BE2C (cell line): Measurements from ENCODE around the gene DNMT3A.

ENCODE experiments used
- DNase-seq: peaks from one replicate; pipeline ENCODE4 v3.0.0-alpha.2; 2020
- H3K27me3 ChIP-seq: fragments of 250-450 bp; sonication (Bioruptor Pico); 2 replicates; pipeline ENCODE4 v1.5.1; 2020; ENCODE audit warnings: mild to moderate bottlenecking
- H3K36me3 ChIP-seq: fragments of 250-450 bp; sonication (Bioruptor Pico); 2 replicates; pipeline ENCODE4 v1.5.1; 2020; ENCODE audit warnings: mild to moderate bottlenecking
- H3K4me1 ChIP-seq: fragments of 250-450 bp; sonication (Bioruptor Pico); 2 replicates; pipeline ENCODE4 v1.5.1; 2020
- H3K4me3 ChIP-seq: 2 replicates; pipeline ENCODE4 v1.5.1; 2011; ENCODE audit warnings: low read depth, low read length
- H3K9me3 ChIP-seq: fragments of 250-450 bp; sonication (Bioruptor Pico); 2 replicates; pipeline ENCODE4 v1.5.1; 2020
- CTCF ChIP-seq: IDR thresholded peaks from 2 replicates; pipeline ENCODE4 v1.5.1; 2012; ENCODE audit warnings: mild to moderate bottlenecking, low read depth, low read length

DNMT3A gene

GRCh38 chr2:25207078-25207545 lies 134.6 kb downstream of the DNMT3A start:
- Histone ChIP-seq H3K27me3 (no peaks in the 10 kb centered on the region), H3K36me3 (no peaks in the 10 kb centered on the region), H3K4me1 (peaks cover 4% of the 10 kb centered on the region; the same call in 1 of the 2 replicates), H3K4me3 (no peak overlapping the region), H3K9me3 (no peaks in the 10 kb centered on the region)
- no peak for TF ChIP-seq CTCF
- no peak for DNase-seq

- TF ChIP-seq CTCF, result no peak
- Histone ChIP-seq H3K27me3 (no peaks in the 10 kb centered on the region), H3K9me3 (no peaks in the 10 kb centered on the region), H3K4me3 (no peak overlapping the region), H3K4me1 (no peaks in the 10 kb centered on the region), H3K36me3 (no peaks in the 10 kb centered on the region)
- DNase-seq, result no peak
These were observed 137.4 kb downstream of the DNMT3A start for GRCh38 chr2:25204190-25204838.

- Histone ChIP-seq H3K27me3 (no peaks in the 10 kb centered on the region), H3K9me3 (no peaks in the 10 kb centered on the region), H3K4me3 (no peak overlapping the region), H3K4me1 (no peaks in the 10 kb centered on the region), H3K36me3 (no peaks in the 10 kb centered on the region)
- DNase-seq, result no peak
- no peak for TF ChIP-seq CTCF
These were observed 139.4 kb downstream of the DNMT3A start for GRCh38 chr2:25202275-25202674.

GRCh38 chr2:25201794-25202193 lies 139.9 kb downstream of the DNMT3A start:
- no peaks in the 10 kb centered on the region for H3K36me3 ChIP-seq
- no peak for TF ChIP-seq CTCF
- H3K9me3 ChIP-seq, result no peaks in the 10 kb centered on the region
- H3K4me1 ChIP-seq, result no peaks in the 10 kb centered on the region
- H3K27me3 ChIP-seq, result no peaks in the 10 kb centered on the region
- DNase-seq, result no peak
- H3K4me3 ChIP-seq, result no peak overlapping the region

GRCh38 chr2:25201265-25201664 lies 140.5 kb downstream of the DNMT3A start:
- H3K9me3 ChIP-seq, result no peaks in the 10 kb centered on the region
- H3K4me1 ChIP-seq, result no peaks in the 10 kb centered on the region
- H3K4me3 ChIP-seq, result no peak overlapping the region
- H3K36me3 ChIP-seq, result no peaks in the 10 kb centered on the region
- DNase-seq, result no peak
- no peaks in the 10 kb centered on the region for H3K27me3 ChIP-seq
- peak; percentile 44 for TF ChIP-seq CTCF

GRCh38 chr2:25198576-25198975 lies 143.1 kb downstream of the DNMT3A start:
- no peak for DNase-seq
- Histone ChIP-seq H3K4me1 (no peaks in the 10 kb centered on the region), H3K27me3 (no peaks in the 10 kb centered on the region), H3K4me3 (no peak overlapping the region), H3K36me3 (no peaks in the 10 kb centered on the region), H3K9me3 (no peaks in the 10 kb centered on the region)
- TF ChIP-seq CTCF, result no peak
